HG02623 (cell line): Measurements from ENCODE around the gene MIGA2.
A peak's percentile ranks its signal among the peaks of the same experiment; 100 is the strongest.

Experiments used
- ATAC-seq: cut with Tn5 transposase; IDR thresholded peaks from one replicate; pipeline ENCODE4 v1.9.1; 2021; ENCODE audit warnings: moderate library complexity; ENCODE audit not compliant: unreplicated experiment

Gene MIGA2

GRCh38 chr9:129095908-129096307 is 59.5 kb downstream of the MIGA2 start:
- ATAC-seq, result no peak

GRCh38 chr9:129097671-129098306 is 61.4 kb downstream of the MIGA2 start:
- no peak for ATAC-seq

GRCh38 chr9:129098328-129098727 is 61.9 kb downstream of the MIGA2 start:
- ATAC-seq, result no peak

GRCh38 chr9:129100383-129101169 is 64.2 kb downstream of the MIGA2 start:
- ATAC-seq, result no peak

- ATAC-seq, result no peak
These were observed 64.9 kb downstream of the MIGA2 start for GRCh38 chr9:129101279-129101678.

- no peak for ATAC-seq
These were observed 65.7 kb downstream of the MIGA2 start for GRCh38 chr9:129102095-129102525.

GRCh38 chr9:129102791-129103594 is 66.6 kb downstream of the MIGA2 start:
- ATAC-seq, result no peak

- no peak for ATAC-seq
These were observed 67.2 kb downstream of the MIGA2 start for GRCh38 chr9:129103595-129103965.

GRCh38 chr9:129104051-129104450 is 67.6 kb downstream of the MIGA2 start:
- no peak for ATAC-seq

GRCh38 chr9:129105857-129106694 is 69.7 kb downstream of the MIGA2 start:
- ATAC-seq, result no peak

- ATAC-seq, result no peak
These were observed 71.2 kb downstream of the MIGA2 start for GRCh38 chr9:129107651-129108050.

GRCh38 chr9:129108083-129108804 is 71.8 kb downstream of the MIGA2 start:
- ATAC-seq, result no peak

- ATAC-seq, result no peak
These were observed 72.5 kb downstream of the MIGA2 start for GRCh38 chr9:129108805-129109536.

- ATAC-seq, result no peak
These were observed 73.1 kb downstream of the MIGA2 start for GRCh38 chr9:129109537-129109903.

GRCh38 chr9:129109952-129110739 is 73.7 kb downstream of the MIGA2 start:
- peak; percentile 2 for ATAC-seq

GRCh38 chr9:129110740-129111527 is 74.5 kb downstream of the MIGA2 start, which contains the start of the genes CRAT and PTPA:
Gene CRAT (minus strand): TSS chr9:129110793. CDS start chr9:129110509, 284 bp downstream.
Gene PTPA (plus strand): TSS chr9:129111415. CDS start chr9:129111601, 186 bp downstream.
- ATAC-seq, result peak; percentile 77

GRCh38 chr9:129111528-129112151 is 75.2 kb downstream of the MIGA2 start:
- ATAC-seq, result peak; percentile 14
